Lung (tissue), 12 donors: Measurements from ENCODE around the gene RPL41. TPM values are rescaled to one million over a fixed set of nuclear protein-coding genes. Genes with fewer than 3 reads are reported as not detected.

ENCODE experiments used
- ATAC-seq: fragments of 200-7000 bp; cut with Tn5 transposase; one replicate; pipeline ENCODE4 v1.9.1; 2020; ENCODE audit warnings: moderate number of reproducible peaks; ENCODE audit not compliant: insufficient read depth, low FRiP score
- DNase-seq, 3 donors: peaks; one replicate each; pipeline ENCODE4 v3.0.0-alpha.2; 2013 to 2017
- H3K27ac ChIP-seq, 2 donors: one replicate each; pipeline ENCODE4 v1.5.1; 2013; ENCODE audit warnings: mild to moderate bottlenecking in 2 of 2, moderate library complexity in 2 of 2, control low read depth in 1 of 2, inconsistent platforms in 1 of 2, low read depth in 1 of 2, low read length in 1 of 2
- H3K27me3 ChIP-seq, 3 donors: one replicate each; pipeline ENCODE4 v1.5.1; 2013; ENCODE audit warnings: low read length in 2 of 3; ENCODE audit not compliant: control insufficient read depth in 3 of 3, insufficient read depth in 3 of 3
- H3K36me3 ChIP-seq, 4 donors: one replicate each; pipeline ENCODE4 v1.5.1; 2013; ENCODE audit warnings: low read length in 4 of 4, mild to moderate bottlenecking in 1 of 4, moderate library complexity in 1 of 4; ENCODE audit not compliant: control insufficient read depth in 4 of 4, insufficient read depth in 4 of 4
- H3K4me1 ChIP-seq, 5 donors: one replicate each; pipeline ENCODE4 v1.5.1; 2013; ENCODE audit warnings: low read length in 5 of 5, mild to moderate bottlenecking in 2 of 5, moderate library complexity in 1 of 5; ENCODE audit not compliant: control insufficient read depth in 5 of 5, insufficient read depth in 5 of 5
- H3K4me3 ChIP-seq: one replicate; pipeline ENCODE4 v1.5.1; 2013; ENCODE audit warnings: mild to moderate bottlenecking, control low read depth, moderate library complexity
- H3K9ac ChIP-seq, 2 donors: one replicate each; pipeline ENCODE4 v1.5.1; 2013; ENCODE audit warnings: low read length in 2 of 2, control low read depth in 1 of 2; ENCODE audit not compliant: insufficient read depth in 1 of 2
- H3K9me3 ChIP-seq, 4 donors: one replicate each; pipeline ENCODE4 v1.5.1; 2013; ENCODE audit warnings: low read length in 3 of 4, mild to moderate bottlenecking in 1 of 4, moderate library complexity in 1 of 4; ENCODE audit not compliant: control insufficient read depth in 4 of 4, insufficient read depth in 3 of 4
- CTCF ChIP-seq: IDR thresholded peaks from 2 replicates; pipeline ENCODE4 v1.5.1; 2012; ENCODE audit warnings: mild to moderate bottlenecking; ENCODE audit errors: control extremely low read depth, extremely low read depth
- WGBS, 2 donors: extraction: QIAGEN DNeasy Blood & Tissue Kit; methylation state at CpG; one replicate each; pipeline ENCODE4 v1.1.7; 2013; 5-methylcytosine and 5-hydroxymethylcytosine counted together
- polyA plus RNA-seq, 2 donors: library from polyadenylated mRNA; stranded (reverse); fragments of 200-250 nt; gene quantifications; one replicate each; pipeline ENCODE4 v1.2.1, GENCODE V29; 2013
- total RNA-seq, 2 donors: library from RNA; depleted of rRNA in 1 of 2; stranded (reverse); fragments of >200 nt in 1 of 2; gene quantifications; one replicate each; pipeline ENCODE4 v1.2.1, GENCODE V29; 2014 to 2021
- donor health status: control.
- donor health status: control.
- donor health status: Bipolar disorder and iron deficiency.
- donor health status: healthy.
- donor health status: DM: yes; HTN: yes; CAD: no.

Gene RPL41
- total and polyA plus RNA-seq, 4 donors = 1,569 to 5,737 (median 3,911) TPM

- Histone ChIP-seq H3K27ac (no peak overlapping the region), H3K36me3 (peaks cover 26 to 61% (median 57%) of the 10 kb centered on the region in 4 donors)
These were observed 21.6 kb downstream of the RPL41 start for GRCh38 chr12:56137853-56138571.

GRCh38 chr12:56141946-56142784 lies 25.7 kb downstream of the RPL41 start:
- Histone ChIP-seq H3K27ac (peak overlapping the region; percentile 17 to 26), H3K27me3 (no peaks in the 10 kb centered on the region), H3K4me1 (peaks cover 0 to 10% (median 3%) of the 10 kb centered on the region in 5 donors), H3K9ac (no peak overlapping the region), H3K9me3 (no peaks in the 10 kb centered on the region), H3K36me3 (peaks cover 27 to 51% (median 47%) of the 10 kb centered on the region in 4 donors), H3K4me3 (no peak overlapping the region)
- TF ChIP-seq CTCF = no peak
- no peak for ATAC-seq
- WGBS, 2 donors = 74 to 84% methylated on average over 19 of the region's 19 CpGs
- DNase-seq = no peak

More at GRCh38 chr12:56137853-56138571, 21.6 kb downstream of the RPL41 start:
- no peak overlapping the region for H3K4me3 ChIP-seq
- no peak overlapping the region for H3K9ac ChIP-seq
- TF ChIP-seq CTCF = no peak
- no peaks in the 10 kb centered on the region for H3K27me3 ChIP-seq
- DNase-seq (no peak), ATAC-seq (no peak)
- WGBS, 2 donors = 93% methylated on average over 14 of the region's 14 CpGs
- H3K9me3 ChIP-seq = no peaks in the 10 kb centered on the region
- H3K4me1 ChIP-seq = peaks cover 0 to 3% (median 0%) of the 10 kb centered on the region in 5 donors

GRCh38 chr12:56143217-56143616 lies 26.8 kb downstream of the RPL41 start:
- peak overlapping the region; percentile 17 to 47 for H3K27ac ChIP-seq
- H3K4me1 ChIP-seq = peaks cover 0 to 15% (median 5%) of the 10 kb centered on the region in 5 donors
- 48 to 58% methylated on average over 4 of the region's 4 CpGs for WGBS, 2 donors
- H3K4me3 ChIP-seq = no peak overlapping the region
- no peaks in the 10 kb centered on the region for H3K9me3 ChIP-seq
- ATAC-seq = no peak
- DNase-seq = no peak
- H3K36me3 ChIP-seq = peaks cover 20 to 42% (median 40%) of the 10 kb centered on the region in 4 donors
- TF ChIP-seq CTCF = no peak
- no peaks in the 10 kb centered on the region for H3K27me3 ChIP-seq
- no peak overlapping the region for H3K9ac ChIP-seq
